Immature natural killer cell (primary cell): Measurements from ENCODE around the gene RPL39L. TPM values are rescaled to one million over a fixed set of nuclear protein-coding genes. Genes with fewer than 3 reads are reported as not detected.
A peak's percentile ranks its signal among the peaks of the same experiment; 100 is the strongest.

Experiments
- DNase-seq, 3 donors: peaks; one replicate each; pipeline ENCODE4 v3.0.0; 2022; ENCODE audit warnings: mixed read lengths in 1 of 3
- H3K27ac Mint-ChIP-seq, 6 donors: one replicate each; pipeline ENCODE4 v1.8.0; 2020; ENCODE audit warnings: mixed read lengths in 6 of 6, mild to moderate bottlenecking in 5 of 6, inconsistent platforms in 4 of 6, moderate library complexity in 3 of 6
- H3K27me3 Mint-ChIP-seq, 3 donors: one replicate each; pipeline ENCODE4 v1.8.0; 2020 to 2021; ENCODE audit warnings: low read depth in 3 of 3, mild to moderate bottlenecking in 3 of 3, mixed read lengths in 3 of 3, moderate library complexity in 3 of 3, inconsistent platforms in 1 of 3
- H3K36me3 Mint-ChIP-seq, 3 donors: one replicate each; pipeline ENCODE4 v1.8.0; 2020; ENCODE audit warnings: mixed read lengths in 3 of 3, inconsistent platforms in 2 of 3, mild to moderate bottlenecking in 2 of 3
- H3K4me1 Mint-ChIP-seq, 2 donors: one replicate each; pipeline ENCODE4 v1.8.0; 2020; ENCODE audit warnings: inconsistent platforms in 2 of 2, mild to moderate bottlenecking in 2 of 2, mixed read lengths in 2 of 2, moderate library complexity in 1 of 2
- H3K4me3 Mint-ChIP-seq, 5 donors: one replicate each; pipeline ENCODE4 v1.8.0; 2020; ENCODE audit warnings: mild to moderate bottlenecking in 5 of 5, mixed read lengths in 5 of 5, inconsistent platforms in 3 of 5, moderate library complexity in 3 of 5
- H3K9me3 Mint-ChIP-seq, 6 donors: one replicate each; pipeline ENCODE4 v1.8.0; 2020; ENCODE audit warnings: mild to moderate bottlenecking in 6 of 6, mixed read lengths in 6 of 6, inconsistent platforms in 4 of 6, moderate library complexity in 3 of 6
- polyA plus RNA-seq, 3 donors: library from polyadenylated mRNA; unstranded; fragments of 300-500 nt; fragmentation: Illumina TruSeq; gene quantifications; one replicate each; pipeline ENCODE4 v1.2.3, GENCODE V29; 2021

Gene RPL39L
- polyA plus RNA-seq, 3 donors from 2014 or later, result 15.3 to 33.5 (median 31.8) TPM

DNA sequence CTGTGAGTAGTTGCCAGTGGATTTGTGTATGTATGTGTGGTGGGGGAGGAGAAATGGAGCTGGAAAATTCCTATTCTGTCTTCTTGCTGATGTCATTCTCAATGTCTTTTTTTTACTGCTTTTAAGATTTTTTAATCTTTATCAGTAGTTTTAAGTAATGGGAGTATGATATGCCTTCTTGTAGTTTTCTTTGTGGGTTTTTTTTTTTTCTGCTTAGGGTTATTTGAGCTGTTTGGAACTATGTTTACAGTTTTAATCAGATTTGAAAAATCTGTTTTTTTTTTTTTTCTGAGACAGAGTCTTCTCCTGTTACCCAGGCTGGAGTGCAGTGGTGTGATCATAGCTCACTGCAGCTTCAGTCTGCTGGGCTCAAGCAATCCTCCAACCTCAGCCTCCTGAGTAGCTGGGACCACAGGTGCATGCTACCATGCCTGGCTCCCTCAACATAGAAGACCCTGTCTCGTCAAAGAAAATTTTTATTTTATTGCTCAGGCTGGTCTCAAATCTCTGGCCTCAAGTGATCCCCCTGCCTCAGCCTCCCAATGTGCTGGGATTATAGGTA lies 37.1 kb downstream of the RPL39L start:
- Mint-ChIP-seq H3K4me1 (peaks cover 32 to 54% of the 10 kb centered on the region in 2 donors), H3K27me3 (peaks cover 7 to 12% (median 9%) of the 10 kb centered on the region in 3 donors), H3K36me3 (no peaks in the 10 kb centered on the region), H3K4me3 (peak overlapping the region; percentile 63 to 75 (median 73)), H3K27ac (peak overlapping the region in 4 of 6 donors; percentile 7 to 71 (median 15)), H3K9me3 (peaks cover 0 to 4% (median 0%) of the 10 kb centered on the region in 6 donors)
- DNase-seq, result no peak

DNA sequence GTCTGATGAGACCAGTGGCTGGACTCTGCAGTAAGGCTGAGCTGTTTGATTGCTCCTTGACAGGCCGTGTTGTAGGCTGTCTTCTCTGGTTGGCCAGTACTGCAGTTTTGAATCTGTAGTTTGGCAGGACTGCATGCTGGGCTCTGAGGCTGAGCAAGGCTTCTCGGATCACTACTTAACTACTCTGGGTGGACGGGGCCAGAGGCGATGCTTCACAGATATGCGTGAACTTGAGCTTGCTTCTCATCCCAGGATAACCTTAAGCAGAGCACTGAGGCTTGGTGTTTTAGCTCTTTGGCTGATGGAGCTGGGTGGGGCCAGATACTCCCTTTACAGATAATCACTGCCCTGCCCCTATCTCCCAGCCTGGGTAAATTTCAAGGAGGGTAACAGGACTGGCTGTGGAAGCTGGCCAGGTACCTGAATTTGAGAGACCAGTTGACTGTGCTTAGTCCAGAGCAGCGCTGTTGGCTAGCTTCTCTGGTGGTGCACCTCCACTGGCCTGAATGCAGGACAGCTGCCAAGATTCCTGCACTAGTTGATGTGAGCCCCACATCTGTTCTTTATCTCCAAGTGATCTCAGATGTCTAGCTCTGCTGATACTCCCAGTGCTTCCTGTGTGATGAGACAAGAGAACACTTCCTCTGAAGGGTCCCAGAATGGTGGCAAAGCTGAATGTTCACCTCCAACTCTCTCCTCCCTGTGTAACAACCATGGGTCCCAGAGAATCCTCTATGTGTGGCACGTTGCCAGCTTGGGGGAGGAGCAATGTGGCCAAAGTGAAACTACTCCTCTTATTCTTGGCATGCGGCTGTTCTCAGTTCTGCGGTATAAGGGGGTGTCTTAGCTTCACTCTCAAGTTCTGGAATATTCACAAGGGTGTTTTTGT lies 37.9 kb downstream of the RPL39L start:
- peaks cover 7 to 12% (median 10%) of the 10 kb centered on the region in 3 donors for H3K27me3 Mint-ChIP-seq
- no peaks in the 10 kb centered on the region for H3K36me3 Mint-ChIP-seq
- H3K4me3 Mint-ChIP-seq, result peak overlapping the region; percentile 63 to 75 (median 73)
- peaks cover 34 to 61% of the 10 kb centered on the region in 2 donors for H3K4me1 Mint-ChIP-seq
- peaks cover 0 to 4% (median 0%) of the 10 kb centered on the region in 6 donors for H3K9me3 Mint-ChIP-seq
- DNase-seq, result peak; percentile 37 to 51 (median 39)
- H3K27ac Mint-ChIP-seq, result peak overlapping the region in 4 of 6 donors; percentile 7 to 71 (median 32)

DNA sequence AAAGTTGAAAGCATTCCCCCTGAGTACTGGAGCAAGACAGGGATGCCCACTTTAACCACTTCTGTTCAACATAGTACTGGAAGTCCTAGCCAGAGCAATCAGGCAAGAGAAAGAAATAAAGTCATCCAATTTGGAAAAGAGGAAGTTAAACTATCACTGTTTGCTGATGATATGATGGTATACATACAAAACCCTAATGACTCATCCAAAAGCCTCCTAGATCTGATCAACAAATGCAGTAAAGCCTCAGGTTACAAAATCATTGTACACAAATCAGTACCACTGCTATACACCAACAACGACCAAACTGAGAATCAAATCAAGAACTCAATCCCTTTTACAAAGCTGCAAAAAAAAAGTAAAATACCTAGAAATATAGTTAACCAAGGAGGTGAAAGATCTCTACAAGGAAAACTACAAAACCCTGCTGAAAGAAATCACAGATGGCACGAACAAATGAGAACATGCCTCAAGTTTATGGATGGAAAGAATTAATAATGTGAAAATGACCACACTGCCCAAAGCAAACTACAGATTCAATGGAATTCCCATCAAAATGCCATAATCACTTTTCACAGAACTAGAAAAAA lies 40.3 kb downstream of the RPL39L start:
- Mint-ChIP-seq H3K27ac (no peak overlapping the region), H3K27me3 (peaks cover 0 to 4% (median 2%) of the 10 kb centered on the region in 3 donors), H3K4me1 (peaks cover 20 to 47% of the 10 kb centered on the region in 2 donors), H3K36me3 (peaks cover 0 to 4% (median 0%) of the 10 kb centered on the region in 3 donors), H3K4me3 (no peak overlapping the region), H3K9me3 (peaks cover 0 to 8% (median under 1%) of the 10 kb centered on the region in 6 donors)
- no peak for DNase-seq

DNA sequence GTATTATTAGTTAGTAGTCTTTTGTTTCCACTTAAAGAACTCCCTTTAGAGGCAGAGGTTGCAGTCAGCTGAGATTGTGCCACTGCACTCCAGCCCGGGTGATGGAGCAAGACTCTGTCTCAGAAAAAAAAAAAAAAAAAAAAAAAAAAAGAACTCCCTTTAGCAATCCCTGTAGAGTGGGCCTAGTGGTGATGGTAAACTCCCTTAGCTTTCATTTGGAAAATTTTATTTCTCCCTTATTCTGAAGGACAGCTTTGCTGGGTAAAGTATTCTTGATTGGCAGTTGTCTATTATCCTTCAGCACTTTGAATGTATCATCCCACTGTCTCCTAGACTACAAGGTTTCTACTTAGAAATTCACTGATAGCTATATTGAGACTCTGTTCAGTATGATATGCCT lies 46.0 kb downstream of the RPL39L start:
- Mint-ChIP-seq H3K36me3 (peaks cover 7 to 24% (median 17%) of the 10 kb centered on the region in 3 donors), H3K4me1 (peaks cover 2 to 13% of the 10 kb centered on the region in 2 donors), H3K4me3 (no peak overlapping the region), H3K27me3 (peaks cover 0 to 7% (median 0%) of the 10 kb centered on the region in 3 donors), H3K9me3 (peaks cover 8 to 23% (median 16%) of the 10 kb centered on the region in 6 donors), H3K27ac (no peak overlapping the region)
- DNase-seq, result no peak

DNA sequence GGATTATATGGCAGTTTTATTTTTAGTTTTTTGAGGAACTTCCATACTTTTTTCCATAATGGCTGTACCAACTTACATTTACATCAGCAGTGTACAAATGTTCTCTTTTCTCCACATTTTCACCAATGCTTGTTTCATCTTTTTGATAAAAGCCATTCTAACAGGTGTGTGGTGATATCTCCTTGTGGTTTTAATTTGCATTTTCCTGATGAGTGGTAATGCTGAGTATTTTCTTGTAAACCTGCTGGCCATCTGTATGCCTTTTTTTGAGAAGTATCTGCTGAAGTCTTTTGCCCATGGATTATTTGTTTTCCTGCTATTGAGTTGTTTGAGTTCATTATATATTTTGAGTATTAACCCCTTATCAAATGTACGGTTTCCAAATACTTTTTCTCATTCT lies 50.6 kb downstream of the RPL39L start:
- peaks cover 17 to 30% (median 26%) of the 10 kb centered on the region in 6 donors for H3K9me3 Mint-ChIP-seq
- peaks cover 0 to 3% of the 10 kb centered on the region in 2 donors for H3K4me1 Mint-ChIP-seq
- H3K36me3 Mint-ChIP-seq, result peaks cover 13 to 32% (median 25%) of the 10 kb centered on the region in 3 donors

DNA sequence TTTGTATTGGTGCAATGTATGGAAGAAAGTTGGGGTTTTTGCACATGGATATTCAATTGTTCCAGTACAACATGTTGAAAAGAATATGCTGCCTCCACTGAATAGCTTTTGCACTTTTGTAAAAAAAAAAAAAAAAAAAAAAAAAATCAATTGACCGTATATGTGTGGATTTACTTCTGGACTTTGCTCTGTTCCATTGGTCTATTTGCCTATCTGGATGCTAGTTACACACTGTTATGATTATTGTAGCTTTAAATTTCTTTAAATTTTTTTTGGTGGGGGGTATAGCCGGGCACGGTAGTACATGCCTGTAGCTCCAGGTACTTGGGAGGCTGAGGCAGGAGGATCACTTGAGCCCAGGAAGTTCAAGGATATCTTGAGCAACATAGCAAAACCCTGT lies 52.5 kb downstream of the RPL39L start:
- peaks cover 17 to 26% (median 23%) of the 10 kb centered on the region in 6 donors for H3K9me3 Mint-ChIP-seq
- no peak for DNase-seq
- peaks cover 0 to 2% (median 0%) of the 10 kb centered on the region in 3 donors for H3K27me3 Mint-ChIP-seq
- H3K4me3 Mint-ChIP-seq, result no peak overlapping the region
- no peak overlapping the region for H3K27ac Mint-ChIP-seq
- H3K4me1 Mint-ChIP-seq, result peaks cover 0 to 3% of the 10 kb centered on the region in 2 donors
- H3K36me3 Mint-ChIP-seq, result peaks cover 10 to 28% (median 24%) of the 10 kb centered on the region in 3 donors

More for the DNA sequence above, 50.6 kb downstream of the RPL39L start:
- Mint-ChIP-seq H3K27ac (no peak overlapping the region), H3K4me3 (no peak overlapping the region), H3K27me3 (peaks cover 0 to 4% (median 0%) of the 10 kb centered on the region in 3 donors)
- no peak for DNase-seq

DNA sequence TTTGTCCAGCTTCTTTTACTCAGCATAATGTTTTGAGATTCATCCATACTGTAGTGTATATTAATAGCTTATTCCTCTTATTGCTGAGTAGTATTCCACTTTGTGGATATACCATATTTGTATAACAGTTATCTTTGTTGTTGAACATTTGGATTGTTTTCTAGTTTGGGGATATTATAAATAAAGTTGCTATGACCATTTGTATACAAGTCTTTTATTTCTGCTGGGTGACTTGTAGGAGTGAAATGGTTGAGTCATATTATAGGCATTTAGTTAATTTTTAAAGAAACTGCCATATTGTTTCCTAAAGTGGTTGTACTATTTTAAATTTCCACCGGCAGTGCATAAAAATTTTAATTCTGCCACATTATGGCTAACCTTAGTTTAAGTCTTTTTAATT lies 53.4 kb downstream of the RPL39L start:
- Mint-ChIP-seq H3K36me3 (peaks cover 10 to 28% (median 24%) of the 10 kb centered on the region in 3 donors), H3K27me3 (peaks cover 0 to 2% (median 0%) of the 10 kb centered on the region in 3 donors), H3K4me3 (no peak overlapping the region), H3K4me1 (peaks cover 0 to 3% of the 10 kb centered on the region in 2 donors), H3K9me3 (peaks cover 17 to 26% (median 23%) of the 10 kb centered on the region in 6 donors), H3K27ac (no peak overlapping the region)
- DNase-seq, result no peak

DNA sequence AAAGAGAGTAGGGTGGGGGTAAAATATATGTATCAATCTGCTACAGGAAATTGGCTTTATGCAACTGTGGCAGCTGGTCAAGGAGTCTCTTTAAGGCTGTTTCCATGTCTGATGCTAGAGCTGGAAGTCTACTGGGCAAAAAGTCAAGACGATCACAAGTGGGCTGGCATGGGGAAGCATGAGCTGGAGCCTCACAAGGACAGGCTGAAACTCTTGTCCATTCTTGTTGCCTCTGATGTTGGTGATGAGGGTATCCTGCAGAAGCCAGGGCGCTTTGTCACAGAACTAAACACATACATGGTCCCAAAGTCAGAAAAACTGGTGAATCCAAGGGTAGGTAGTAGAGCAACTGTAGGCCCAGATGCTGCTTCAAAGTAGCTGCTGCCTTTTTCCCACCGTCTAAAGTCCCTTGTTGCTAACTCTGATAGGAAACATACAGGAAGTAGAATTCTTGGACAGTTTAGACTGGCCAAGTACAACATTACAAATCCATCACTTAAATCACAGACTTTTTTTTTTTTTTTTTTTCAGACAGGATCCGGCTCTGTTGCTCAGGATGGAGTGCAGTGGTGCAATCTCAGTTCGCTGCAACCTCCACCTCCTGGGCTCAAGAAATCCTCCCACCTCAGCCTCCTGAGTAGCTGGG lies 54.2 kb downstream of the RPL39L start:
- peaks cover 0 to 3% of the 10 kb centered on the region in 2 donors for H3K4me1 Mint-ChIP-seq
- H3K27me3 Mint-ChIP-seq, result peaks cover 0 to 2% (median 0%) of the 10 kb centered on the region in 3 donors
- H3K4me3 Mint-ChIP-seq, result no peak overlapping the region
- no peak for DNase-seq
- H3K36me3 Mint-ChIP-seq, result peaks cover 10 to 28% (median 24%) of the 10 kb centered on the region in 3 donors
- no peak overlapping the region for H3K27ac Mint-ChIP-seq
- H3K9me3 Mint-ChIP-seq, result peaks cover 15 to 26% (median 23%) of the 10 kb centered on the region in 6 donors

DNA sequence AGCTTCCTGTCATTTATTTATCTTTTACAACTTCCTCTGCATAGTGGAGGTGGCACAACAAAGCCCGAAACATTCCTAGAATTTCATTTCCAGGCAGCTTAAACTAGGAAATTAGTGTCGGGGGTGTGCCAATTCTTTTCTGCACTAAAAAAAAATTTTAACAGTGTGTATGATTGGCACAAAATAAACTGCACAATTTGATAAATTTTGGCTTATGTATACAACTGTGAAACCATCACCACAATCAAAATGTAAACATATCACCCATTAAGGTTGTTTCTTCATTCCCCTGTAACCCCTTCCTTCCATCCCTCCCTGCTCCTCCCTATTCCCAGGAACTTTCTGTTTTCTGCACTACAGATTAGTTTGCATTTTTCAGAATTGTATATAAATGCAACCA lies 54.7 kb downstream of the RPL39L start:
- Mint-ChIP-seq H3K27me3 (peaks cover 0 to 2% (median 0%) of the 10 kb centered on the region in 3 donors), H3K4me1 (peaks cover 0 to 3% of the 10 kb centered on the region in 2 donors), H3K9me3 (peaks cover 15 to 26% (median 20%) of the 10 kb centered on the region in 6 donors), H3K27ac (no peak overlapping the region), H3K4me3 (no peak overlapping the region), H3K36me3 (peaks cover 10 to 28% (median 21%) of the 10 kb centered on the region in 3 donors)
- DNase-seq, result no peak

DNA sequence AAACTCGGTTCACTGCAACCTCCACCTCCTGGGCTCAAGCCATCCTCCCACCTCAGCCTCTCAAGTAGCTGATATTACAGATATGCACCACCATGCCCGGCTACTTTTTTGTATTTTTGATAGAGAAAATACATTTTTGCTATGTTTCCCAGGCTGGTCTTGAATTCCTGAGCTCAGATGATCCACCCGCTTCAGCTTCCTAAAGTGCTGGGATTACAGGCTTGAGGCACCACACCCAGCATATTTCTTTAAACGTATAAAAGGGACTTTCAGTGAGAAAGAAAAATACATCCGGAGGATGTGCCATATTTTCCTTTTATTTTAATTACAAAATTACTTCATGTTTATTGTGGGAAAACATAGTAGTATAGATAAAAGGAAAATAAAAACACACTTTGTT lies 55.2 kb downstream of the RPL39L start:
- Mint-ChIP-seq H3K4me3 (no peak overlapping the region), H3K27ac (no peak overlapping the region), H3K27me3 (peaks cover 0 to 2% (median 0%) of the 10 kb centered on the region in 3 donors), H3K36me3 (peaks cover 10 to 26% (median 17%) of the 10 kb centered on the region in 3 donors), H3K9me3 (peaks cover 15 to 24% (median 18%) of the 10 kb centered on the region in 6 donors), H3K4me1 (peaks cover 0 to 3% of the 10 kb centered on the region in 2 donors)
- no peak for DNase-seq

DNA sequence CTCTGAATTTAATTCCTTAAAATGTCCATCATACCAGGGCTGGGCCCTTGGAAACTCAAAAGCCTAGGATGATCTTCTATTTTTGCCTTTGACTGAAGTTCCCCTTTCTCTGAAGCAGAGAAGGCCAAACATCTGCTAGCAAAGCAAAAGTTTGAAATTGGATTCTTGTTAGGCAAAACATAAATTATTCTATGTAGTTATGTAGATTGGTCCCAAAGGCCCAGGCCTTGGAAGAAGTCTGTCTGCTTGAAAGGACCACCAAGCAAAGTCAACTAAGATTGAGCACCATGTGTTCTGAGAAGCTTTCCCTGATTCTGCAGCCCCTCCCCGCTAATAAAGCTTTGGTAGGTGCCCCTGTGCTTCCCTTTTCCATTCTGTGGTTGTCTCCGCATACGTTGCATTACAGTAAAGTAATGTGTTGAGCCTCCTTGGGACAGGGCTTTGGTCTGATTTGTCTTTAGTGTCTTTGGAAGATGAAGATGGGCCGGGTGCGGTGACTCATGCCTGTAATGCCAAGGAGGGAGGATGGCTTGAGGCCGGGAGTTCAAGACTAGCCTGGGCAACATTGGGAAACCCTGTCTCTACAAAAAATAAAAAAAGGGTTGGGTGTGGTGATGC lies 56.4 kb downstream of the RPL39L start:
- peaks cover 14 to 23% (median 18%) of the 10 kb centered on the region in 3 donors for H3K36me3 Mint-ChIP-seq
- H3K4me1 Mint-ChIP-seq, result peaks cover 0 to 3% of the 10 kb centered on the region in 2 donors
- peaks cover 4 to 14% (median 8%) of the 10 kb centered on the region in 6 donors for H3K9me3 Mint-ChIP-seq
- DNase-seq, result no peak
- no peak overlapping the region for H3K4me3 Mint-ChIP-seq
- no peak overlapping the region for H3K27ac Mint-ChIP-seq
- peaks cover 0 to 5% (median 4%) of the 10 kb centered on the region in 3 donors for H3K27me3 Mint-ChIP-seq

DNA sequence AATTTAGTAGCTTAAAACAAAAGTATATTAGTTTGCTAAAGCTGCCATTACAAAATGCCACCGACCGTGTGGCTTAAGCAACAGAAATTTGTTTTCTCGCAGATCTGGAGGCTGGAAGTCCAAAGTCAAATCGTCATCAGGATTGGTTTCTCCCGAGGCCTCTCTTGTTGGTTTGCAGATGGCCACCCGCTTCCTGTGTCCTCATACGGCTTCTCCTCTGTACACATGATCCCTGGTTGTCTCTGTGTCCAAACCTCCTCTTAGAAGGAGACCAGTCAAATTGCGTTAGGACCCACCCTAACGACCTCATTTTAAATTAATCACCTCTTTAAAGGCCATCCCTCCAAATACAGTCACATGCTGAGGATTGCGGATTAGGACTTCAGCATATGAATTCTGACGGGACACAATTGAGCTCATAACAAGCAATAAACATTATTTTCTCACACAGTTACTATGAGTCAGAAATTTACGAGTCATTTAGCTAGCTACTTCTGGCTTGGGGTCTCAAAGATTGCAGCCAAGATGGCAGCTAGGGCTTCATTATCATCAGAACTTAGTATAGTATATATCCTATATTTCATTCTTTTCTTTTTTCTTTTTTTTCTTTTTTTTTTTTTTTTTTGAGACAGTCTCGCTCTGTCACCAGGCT lies 58.4 kb downstream of the RPL39L start:
- Mint-ChIP-seq H3K4me3 (no peak overlapping the region), H3K27ac (peak overlapping the region in 1 of 6 donors; percentile 34), H3K9me3 (no peaks in the 10 kb centered on the region), H3K36me3 (peaks cover 13 to 31% (median 19%) of the 10 kb centered on the region in 3 donors), H3K27me3 (peaks cover 0 to 13% (median 4%) of the 10 kb centered on the region in 3 donors), H3K4me1 (peaks cover 0 to 6% of the 10 kb centered on the region in 2 donors)
- DNase-seq, result no peak
